ENCODE measurements around the gene DGAT2.
"Not testable (repeated sequence)": the region's sequence is repeated elsewhere in the genome, so short reads cannot be mapped to it uniquely, and the experiment has no call there.

Gene DGAT2

DNA sequence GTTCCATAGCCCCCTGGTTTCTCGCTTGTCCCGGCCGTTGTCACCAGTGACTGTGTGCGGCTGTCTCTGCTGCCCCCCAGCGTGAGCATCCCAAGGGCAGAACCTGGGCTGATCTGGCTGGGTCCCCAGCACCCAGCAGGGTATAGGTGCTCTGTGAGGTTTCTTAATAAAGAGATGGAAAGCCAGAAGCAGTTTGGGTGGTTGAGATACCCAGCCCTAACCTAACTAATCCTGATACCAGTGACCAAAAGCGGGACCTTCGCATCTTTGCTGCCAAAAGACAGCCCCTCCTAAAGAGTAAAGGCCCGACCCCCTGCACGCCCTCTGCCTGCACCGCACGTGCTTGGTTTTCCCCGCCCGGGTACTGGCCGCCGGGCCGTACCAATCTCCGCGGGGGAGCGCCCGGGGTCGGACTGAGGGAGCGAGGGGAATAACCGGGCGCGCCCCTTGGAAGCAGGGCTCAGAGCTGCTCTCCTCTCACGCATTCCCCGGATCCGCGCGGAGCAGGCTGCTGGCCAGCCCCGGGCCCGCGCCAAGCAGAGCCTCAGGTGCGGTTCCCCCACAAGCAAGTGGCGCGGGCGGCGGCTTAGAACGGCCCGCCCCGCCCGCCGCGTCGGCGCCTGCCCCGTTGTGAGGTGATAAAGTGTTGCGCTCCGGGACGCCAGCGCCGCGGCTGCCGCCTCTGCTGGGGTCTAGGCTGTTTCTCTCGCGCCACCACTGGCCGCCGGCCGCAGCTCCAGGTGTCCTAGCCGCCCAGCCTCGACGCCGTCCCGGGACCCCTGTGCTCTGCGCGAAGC lies at the start of gene DGAT2:
DGAT2 (plus strand) TSS at position 667 of the 797 bp plus-strand sequence. CDS start 214 bp downstream, outside the sequence.
- DNase-seq = peak; percentile 22 to 56 (median 43)

- no peak for DNase-seq
These were observed 49.0 kb upstream of the DGAT2 start for GRCh38 chr11:75719340-75720239.

- DNase-seq = no peak
These were observed 47.9 kb upstream of the DGAT2 start for GRCh38 chr11:75720639-75721038.

DNA sequence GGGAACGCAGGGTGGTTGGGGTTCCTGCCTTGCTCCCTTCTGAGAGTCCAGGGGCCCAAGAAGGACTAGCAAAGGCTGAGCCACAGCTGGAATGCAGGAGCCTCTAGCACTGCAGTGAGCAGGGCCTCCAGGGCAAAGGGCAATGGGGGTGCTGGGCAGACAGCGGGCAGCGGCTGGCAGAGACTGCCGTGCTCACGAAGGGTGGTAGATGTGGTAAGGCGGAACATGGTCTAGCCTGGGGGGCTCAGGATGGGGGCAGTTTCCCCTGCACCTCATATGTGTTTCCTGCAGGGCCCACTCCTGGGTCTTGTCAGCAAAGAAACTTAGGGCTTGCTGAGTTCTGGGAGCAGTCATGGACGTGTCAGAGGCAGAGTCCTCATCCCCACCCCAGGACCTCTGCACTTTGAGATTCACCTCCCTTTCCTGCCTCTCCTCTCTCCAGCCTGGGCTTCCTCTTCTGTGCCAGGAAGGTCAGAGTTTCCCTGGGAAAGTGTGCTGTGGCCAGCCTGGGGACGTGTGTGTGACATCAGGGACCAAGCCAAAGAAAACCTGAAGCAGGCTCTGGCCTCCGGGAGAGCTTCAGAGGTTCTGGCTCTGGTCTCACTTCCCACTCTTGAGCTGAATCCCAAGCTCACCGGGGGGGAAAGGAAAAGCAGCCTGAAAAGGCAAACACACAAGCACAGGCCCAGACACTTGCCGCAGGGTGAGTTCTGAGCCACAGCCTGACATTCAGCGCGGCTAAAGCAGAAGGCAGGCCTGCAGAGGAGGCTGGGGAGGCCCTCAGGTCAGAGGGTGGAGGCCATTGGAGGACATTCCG lies 46.5 kb upstream of the DGAT2 start:
- no peak for DNase-seq

GRCh38 chr11:75722669-75723042 lies 45.9 kb upstream of the DGAT2 start:
- DNase-seq = no peak

DNA sequence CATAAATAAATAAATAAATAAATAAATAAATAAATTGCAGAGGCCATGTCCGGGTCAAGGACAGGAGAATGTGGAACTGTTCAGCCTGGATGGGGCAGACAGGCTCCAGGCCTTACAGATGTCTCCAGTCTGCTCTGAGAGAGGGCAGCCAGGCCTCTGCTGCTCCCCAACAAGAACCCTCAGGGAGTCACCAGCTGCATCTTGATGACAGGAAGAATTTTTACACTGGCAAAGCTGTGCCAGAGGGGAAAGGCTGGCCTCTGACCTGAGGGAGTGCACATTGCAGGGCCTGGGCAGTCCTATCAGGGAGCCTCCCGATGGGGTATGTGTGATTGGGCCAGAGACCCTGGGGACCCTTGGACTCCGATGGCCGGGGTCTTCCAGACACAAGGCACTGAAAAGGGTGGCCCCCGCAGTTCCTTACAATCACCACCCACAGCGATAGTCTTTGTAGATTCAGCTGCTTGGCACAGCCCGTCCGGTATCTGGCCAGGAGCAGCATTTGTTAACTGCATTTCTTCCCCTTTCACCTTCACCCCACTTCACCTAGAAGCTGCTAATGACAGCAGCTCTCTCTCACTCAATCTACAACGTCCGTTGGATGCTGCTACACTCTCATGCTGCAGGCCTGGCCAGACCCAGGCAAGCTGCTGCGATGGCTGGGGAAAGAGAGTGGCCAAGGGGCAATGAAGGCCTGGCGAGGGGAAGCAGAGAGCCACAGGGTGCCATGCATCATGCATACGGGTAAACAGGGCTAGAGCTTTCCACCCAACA lies 42.8 kb upstream of the DGAT2 start:
- no peak for DNase-seq

DNA sequence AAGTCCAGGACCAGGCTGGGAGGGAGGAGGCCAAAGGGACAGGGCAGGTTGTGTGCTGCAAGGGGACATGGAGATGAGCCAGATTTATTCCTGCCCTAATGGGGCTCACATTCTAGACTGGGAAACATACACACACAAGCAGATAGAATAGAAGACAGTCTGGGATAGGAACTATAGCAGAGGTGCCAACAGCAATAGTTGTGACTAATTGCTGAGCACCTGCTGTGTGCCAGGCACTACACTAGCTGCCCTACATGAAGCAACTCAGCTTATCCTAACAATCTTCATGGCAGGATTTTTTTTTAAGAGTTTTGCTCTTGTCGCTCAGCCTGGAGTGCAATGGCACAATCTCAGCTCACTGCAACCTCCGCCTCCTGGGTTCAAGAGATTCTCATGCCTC lies 39.6 kb upstream of the DGAT2 start:
- DNase-seq = no peak

- DNase-seq = no peak
These were observed 37.5 kb upstream of the DGAT2 start for GRCh38 chr11:75731095-75731494.

DNA sequence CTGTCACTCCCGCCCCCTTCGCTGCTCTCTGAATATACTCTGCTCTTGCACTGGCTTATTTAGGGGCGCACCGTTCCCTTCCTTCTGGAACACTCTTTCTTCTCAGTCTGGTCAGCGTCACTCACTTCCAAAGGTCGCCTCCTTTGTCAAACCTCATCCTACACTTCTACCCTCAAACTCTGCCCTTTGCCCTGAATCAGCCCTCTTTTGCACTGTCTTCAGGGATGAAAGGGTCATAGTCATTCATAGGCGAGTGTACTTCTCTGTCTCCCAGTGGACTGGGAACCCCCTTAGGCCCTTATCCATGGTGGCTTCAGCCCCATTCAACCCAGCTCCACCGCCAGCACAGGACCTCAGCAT lies 35.5 kb upstream of the DGAT2 start:
- no peak for DNase-seq

GRCh38 chr11:75733431-75734107 lies 35.0 kb upstream of the DGAT2 start:
- no peak for DNase-seq

DNA sequence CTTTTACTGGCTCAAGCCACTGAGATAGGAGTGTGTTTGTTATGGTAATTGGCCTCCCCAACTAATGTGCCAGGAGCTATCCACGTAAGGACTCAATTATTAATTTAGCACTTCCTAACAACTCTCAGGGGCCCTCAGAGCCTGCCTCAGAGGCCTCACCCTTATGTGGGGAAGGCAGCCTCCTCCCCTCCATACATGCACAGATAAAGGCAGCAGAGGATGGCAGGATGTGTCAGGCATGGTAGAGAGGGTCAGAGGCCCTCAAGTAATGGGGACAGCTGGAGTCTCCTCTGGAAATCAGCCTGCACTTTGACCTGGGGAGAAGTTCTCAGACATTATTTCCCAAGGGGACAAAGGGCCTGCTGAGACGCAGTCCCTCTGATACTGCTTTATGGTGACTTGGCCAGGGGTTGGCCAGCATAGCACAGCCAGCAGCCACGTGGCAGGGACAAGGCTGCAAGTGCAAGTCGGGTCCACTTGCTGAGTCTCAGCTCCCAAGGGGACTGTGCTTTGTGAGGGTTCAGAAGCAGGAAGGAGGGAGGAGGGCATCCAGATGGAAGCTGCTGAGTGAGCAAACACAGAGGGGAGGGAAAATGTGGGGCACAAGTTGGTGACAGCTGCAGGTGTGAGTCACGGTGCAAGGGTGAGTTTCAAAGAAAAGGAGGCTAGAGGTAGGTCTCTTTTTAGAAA lies 33.9 kb upstream of the DGAT2 start:
- no peak for DNase-seq

- DNase-seq = no peak
These were observed 33.3 kb upstream of the DGAT2 start for GRCh38 chr11:75735181-75735845.

DNA sequence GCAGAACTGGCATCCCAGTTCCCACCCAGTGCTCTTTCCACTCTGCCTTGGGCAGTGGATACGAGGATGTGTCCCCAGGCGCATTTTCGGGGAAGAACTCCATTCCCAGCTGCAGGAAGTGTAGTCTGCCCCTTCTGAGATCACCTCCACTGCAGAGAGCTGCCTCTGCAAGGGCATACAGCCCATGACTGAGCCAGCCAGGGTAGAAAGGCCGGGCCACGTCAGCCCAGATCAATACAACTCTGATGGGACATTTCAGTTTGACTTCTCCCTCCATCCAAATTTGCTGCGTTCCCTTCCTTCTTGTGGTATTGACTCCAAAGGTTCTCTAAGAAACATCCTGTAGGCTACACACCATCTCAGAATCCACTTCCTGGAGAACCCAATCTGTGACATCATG lies 31.3 kb upstream of the DGAT2 start:
- DNase-seq = no peak

- DNase-seq = no peak
These were observed 27.9 kb upstream of the DGAT2 start for GRCh38 chr11:75740681-75741080.

- not testable (repeated sequence) for DNase-seq
These were observed 25.4 kb upstream of the DGAT2 start for GRCh38 chr11:75743159-75743558.

- no peak for DNase-seq
These were observed 24.6 kb upstream of the DGAT2 start for GRCh38 chr11:75743711-75744563.

DNA sequence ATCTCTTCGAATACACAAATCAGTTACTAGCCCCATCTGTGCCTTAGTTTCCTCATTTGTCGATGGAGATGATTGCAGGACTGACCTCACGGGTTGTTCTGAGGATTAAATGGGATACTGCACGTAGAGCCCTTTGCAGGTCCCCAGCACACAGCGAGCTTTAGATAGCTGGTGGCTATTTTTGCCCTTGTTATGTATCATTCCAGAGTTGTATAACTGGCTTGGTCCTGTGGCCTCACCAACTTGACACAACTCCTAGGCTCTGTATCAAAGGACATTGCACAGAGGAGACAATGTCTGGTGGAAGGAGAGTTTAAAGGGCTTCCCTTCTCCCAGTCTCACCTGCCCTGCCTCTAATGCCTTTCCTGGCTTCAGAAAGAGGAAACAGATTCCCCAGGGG lies 22.8 kb upstream of the DGAT2 start:
- no peak for DNase-seq

GRCh38 chr11:75748729-75749273 lies 19.8 kb upstream of the DGAT2 start:
- not testable (repeated sequence) for DNase-seq

- not testable (repeated sequence) for DNase-seq
These were observed 13.6 kb upstream of the DGAT2 start for GRCh38 chr11:75754933-75755332.

Data from activated naive CD4-positive, alpha-beta T cell (primary cell).